Activated T-cell treated with anti-CD3 and anti-CD28 coated beads for 48 hours (primary cell): Measurements from ENCODE around the gene TOM1L2.

ENCODE experiments used
- DNase-seq: peaks from one replicate; pipeline ENCODE4 v3.0.0-alpha.2; 2020; ENCODE audit warnings: low read depth

Gene TOM1L2

DNA sequence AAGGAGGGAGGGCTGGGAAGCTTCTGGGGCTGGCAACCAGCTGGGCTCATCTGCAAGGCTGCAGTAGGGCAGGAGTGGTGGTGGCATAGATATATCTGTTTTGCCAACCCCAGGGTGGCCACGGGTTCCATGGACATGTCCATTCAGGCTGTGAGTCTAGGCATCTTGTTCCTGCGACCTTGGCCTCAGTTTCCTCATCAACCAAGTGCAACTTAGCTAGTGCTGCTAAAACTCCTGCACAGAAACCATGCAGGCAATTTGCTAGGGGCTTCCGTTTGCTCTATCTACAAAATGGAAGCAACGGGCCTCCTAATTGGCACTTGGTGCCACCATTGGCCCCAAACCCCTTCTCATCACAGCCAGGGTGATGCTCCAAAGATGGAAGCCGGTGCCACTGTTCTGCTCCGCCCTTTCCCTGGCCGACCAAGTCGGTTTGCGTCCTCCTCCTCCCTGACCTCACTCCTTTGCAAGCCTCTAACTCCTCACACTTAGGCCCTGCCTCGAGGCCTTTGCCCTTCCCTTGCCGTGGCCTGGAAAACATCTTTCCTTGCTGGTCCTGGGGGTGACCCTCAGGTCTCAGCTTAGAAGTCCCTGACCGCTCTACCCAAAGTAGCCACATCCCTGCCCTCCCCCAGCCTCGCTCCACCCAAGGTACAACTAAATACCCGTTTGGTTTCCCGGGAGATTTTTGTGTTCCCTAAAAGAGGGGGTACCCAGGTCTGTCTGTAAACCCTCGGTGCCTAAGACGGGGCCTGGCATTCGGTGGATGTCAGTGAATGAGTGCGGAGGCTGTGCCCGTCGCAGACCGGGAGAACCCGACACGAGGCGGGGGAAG, 136.6 kb downstream of the TOM1L2 start:
- DNase-seq = no peak

DNA sequence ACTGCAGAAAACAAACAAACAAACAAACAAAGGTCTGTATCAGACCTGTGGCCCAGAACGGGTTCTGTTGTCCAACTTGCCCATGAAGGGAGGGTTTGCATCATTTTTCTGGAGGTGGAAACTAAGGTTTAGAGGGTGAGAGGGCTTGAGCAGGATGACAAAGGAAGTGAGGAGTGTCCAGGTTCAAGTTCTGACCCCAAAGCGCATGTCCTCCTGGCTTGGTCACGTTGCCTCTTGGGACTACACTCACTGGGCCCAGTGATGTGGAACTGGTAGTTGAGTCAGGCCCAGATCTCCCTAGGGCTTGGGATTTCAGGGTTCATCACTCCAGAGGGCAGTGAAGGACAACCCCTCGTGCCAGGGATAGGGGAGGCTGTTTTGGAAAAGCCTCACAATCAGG, 137.2 kb downstream of the TOM1L2 start:
- no peak for DNase-seq

DNA sequence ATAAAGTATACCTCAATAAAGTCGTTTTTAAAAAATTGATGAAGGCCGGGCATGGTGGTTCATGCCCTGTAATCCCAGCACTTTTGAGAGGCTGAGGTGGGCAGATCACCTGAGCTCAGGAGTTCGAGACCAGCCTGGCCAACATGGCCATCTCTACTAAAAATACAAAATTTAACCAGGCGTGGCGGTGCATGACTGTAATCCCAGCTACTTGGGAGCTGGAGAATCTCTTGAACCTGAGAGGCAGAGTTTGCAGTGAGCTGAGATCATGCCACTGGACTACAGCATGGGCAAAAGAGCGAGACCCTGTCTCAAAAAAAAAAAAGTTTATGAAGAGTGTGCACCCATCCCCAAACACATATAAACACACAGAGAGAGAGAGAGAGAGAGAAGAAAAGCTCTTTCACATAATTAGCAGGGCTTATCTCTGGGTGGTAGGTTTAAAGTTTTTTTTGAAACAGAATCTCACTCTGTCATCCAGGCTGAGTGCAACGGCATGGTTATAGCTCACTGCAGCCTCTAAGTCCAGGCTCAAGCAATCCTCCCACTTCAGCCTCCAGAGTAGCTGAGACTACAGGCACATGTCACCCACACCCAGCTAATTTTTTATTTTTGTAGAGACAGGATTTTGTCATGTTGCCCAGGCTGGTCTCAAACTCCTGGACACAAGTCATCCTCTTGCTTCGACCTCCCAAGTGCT, 138.4 kb downstream of the TOM1L2 start:
- no peak for DNase-seq

DNA sequence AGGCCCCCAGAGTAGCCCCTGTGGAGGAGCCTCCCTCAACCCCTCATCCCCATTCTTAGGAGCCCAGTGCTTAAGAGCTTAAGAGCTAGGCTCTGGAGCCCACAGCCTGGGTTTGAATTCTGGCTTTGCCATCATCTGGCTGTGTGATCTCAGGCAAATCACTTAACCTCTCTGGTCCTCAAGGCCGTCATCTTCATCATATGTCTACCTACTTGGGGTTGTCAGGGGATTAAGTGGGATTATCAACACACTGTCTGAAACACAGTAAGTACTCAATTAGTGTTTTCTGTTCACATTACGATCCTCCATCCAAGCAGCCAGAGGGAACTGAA, 140.2 kb downstream of the TOM1L2 start:
- no peak for DNase-seq

DNA sequence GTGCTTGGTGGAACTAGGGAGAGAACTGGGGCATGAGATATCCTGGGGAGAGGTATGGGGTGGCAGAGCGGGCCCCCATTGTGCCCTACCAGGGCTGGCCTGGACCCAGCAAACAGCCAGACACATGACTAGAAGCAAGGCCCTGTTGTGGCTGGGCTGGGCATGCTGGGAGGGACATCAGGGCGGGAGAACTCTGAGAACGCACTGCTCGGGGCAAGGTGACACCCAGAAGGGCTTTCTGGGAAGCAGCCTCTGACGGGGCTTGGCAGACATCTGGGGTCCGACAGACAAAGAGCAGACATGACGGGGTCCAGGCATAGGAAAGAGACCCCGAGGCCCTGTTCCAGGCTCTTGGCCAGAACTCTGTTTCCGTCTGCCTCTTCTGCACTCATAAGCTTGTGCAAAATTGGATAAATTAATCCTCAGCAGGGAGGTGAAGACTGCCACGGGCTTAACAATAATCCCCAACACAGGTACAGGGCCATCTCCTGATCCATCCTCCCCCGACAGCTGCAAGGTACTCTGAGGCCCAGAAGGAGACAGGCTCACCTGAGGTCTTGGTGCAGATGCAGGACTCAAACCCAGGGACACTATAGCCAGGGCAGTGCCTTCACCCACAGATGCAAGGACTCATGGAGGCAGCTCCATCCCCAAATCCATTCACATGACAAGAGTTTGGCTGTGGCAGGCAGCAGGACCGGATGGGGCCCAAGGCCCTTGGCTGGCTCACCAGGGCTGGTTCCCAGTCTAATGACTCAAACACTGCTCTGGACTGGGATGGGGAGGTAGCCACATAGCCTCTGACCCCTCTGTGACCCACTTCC, 140.8 kb downstream of the TOM1L2 start:
- no peak for DNase-seq

DNA sequence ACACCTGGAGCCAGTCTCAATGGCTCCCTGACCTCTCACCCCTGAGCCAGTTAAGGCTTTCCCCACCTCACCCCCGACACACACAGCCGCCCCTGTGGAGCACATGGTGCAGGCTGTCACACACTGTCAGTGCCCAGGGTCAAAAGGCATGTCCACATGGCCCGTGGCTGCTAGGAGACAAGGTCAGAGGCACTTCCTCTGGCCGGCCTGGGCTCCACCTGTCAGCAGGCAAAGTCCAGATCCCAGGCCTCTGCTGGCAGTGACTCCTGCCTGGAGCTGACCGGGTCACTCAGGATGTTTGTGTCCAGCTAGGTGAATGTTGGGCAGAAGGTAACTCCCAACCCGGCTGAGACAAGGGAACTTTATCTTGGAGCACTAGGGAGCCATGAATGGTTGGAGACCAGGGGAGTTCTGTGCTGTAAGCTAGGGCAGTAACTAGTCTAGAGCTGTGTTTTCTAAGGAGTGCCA, 141.4 kb downstream of the TOM1L2 start:
- no peak for DNase-seq

- DNase-seq = no peak
These were observed 142.0 kb downstream of the TOM1L2 start for GRCh38 chr17:17830269-17830567.

- DNase-seq = no peak
These were observed 144.2 kb downstream of the TOM1L2 start for GRCh38 chr17:17827826-17828621.

DNA sequence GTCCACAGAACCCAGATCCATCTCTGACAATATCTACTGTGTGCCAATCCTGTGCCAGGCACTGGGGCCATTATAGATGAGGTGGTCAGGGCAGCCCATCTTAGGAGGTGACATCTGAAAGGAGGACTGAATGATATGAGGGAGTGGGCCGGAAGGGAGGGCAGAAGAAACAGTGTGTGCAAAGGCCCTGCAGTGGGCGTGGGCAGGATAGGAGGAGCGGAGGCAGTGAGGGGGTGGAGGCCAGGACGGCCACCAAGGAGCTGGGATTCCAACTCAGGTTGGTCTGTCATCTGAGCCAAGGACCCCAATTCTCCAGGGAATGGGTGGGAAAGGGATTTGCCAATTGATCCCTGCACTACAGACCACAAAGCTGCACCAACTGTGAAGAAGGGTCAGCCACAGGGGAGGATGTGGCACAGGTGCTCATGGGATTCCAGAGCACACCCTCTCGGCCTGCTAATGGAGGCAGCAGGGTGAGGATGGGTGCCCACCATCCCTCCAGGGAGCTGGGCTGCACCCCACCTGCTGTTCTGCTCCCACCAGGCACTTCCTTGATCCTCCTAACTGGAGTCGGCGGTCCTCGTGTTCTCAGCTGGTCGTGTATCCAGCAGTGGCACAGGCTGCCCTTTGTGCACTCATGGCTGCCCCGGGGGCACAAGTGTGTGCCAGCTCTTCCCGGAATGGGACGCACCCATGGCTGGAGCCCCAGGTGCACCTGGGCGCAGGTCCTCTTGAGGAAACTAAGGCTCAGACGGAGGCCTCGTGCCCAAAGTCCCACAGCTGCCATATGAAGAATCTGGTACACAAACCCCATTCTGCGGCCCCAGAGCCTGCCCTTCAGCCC, 145.0 kb downstream of the TOM1L2 start:
- DNase-seq = no peak

DNA sequence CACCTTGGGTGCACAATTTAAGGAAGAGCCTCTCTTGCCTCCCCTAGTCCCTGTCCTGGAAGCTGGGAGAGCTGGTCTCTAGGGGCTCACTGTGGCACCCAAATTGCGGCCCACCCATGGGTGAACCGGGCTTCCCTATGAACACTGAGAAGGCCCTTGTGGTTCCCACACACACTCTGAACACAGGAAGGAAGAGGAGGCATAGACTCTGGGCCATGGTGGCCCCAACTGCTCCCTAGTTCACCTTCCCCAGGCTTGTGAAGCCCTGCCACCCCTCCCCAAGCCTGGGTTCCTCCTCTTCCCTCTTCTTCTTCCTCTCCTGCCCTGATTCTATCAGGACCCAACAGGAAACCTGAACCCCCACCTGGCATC, 145.9 kb downstream of the TOM1L2 start:
- DNase-seq = no peak

DNA sequence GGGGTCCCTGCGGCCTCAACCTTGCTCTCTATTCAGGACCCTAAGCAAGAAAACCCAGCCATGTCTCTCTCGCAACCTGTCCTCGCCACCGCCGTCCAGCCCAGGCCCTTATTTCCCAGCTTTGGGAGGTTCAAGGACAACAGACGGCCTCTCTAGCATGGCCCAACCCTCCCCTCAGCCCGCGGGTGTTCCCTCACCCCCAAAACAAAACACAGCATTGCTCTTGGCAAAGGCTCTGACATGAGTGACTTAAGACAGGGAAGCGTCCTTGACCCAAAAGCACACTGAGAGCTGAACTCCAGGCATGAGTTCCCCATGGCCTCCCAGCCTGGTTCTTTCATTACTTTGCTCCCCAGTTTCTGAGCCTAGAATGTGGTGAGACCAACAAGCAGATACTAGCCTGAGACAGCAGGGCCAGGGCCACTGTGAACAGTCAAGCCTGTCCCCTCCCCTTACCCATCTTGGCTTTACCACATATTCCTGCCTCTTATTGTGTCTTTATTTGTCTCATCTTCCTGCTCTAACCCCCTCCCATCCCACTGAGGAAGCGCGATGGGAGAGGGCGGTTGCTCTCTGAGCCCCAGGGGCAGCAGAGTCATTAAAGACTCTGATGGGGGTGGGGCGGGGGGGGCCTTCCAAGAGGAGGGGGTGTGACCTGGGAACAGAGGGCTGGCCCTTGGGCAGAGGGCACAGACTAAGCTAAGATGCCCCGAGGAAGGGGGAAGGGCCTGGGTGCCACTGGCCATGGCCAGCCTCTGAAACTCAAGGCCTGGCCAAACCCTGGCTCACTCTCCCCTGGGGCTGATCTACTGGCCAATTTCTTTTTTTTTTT, 147.2 kb downstream of the TOM1L2 start:
- no peak for DNase-seq

GRCh38 chr17:17824119-17824782, 147.9 kb downstream of the TOM1L2 start:
- DNase-seq = no peak

DNA sequence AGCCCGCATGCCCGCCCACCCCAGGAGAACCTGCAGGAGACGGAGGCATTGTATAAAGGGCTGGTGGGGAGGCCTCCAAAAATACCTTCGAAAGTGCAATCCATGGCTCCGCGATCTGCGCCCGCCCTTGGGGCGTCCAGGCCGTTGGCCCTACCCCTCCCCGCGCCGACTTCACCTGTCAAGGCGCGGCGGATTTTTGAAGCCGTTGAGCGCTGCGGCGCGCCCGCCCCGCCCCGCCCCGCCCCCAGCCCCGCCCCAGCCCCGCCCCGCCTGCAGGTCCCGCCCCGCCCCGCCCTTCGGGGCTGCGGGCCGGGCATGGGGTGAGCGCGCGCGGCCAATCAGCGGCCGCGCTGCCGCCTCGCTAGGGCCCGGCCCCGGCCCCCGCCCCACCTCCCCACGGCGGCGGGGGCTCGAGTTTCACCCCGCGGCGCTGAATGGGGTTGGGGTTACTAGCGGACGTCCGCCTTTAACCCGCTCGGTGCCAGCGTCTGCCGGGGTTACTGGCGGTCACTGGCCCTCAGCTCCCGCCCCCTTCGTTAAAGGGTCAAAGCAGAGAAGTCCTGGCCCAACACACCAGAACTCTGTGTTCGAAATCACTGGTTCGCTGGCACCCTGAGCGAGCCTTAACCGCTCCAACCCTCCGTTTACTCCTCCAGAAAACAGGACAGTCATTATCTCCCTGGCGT, 148.6 kb downstream of the TOM1L2 start:
- peak; percentile 79 for DNase-seq

DNA sequence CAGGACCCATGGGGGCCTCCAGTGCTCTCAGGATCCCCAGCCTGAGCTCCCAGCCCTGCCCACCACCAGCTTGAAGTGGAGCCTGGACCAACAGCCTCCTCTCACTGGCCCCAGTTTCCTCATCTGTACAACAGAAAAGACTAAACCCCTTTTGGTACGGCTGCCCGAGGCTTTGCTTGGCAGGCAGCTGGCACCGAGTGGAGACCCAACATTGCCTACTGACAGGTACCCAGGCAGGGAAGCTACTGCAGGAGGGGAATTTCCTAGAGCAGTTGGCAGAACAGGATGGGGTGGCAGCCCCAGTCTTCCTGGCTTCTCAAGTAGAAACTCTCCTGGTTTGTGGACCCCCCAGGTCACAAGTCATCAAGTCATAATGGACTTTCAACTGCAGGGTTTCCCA, 149.6 kb downstream of the TOM1L2 start:
- DNase-seq = no peak

GRCh38 chr17:17822189-17822588, 150.0 kb downstream of the TOM1L2 start:
- no peak for DNase-seq

GRCh38 chr17:17820463-17821158, 151.6 kb downstream of the TOM1L2 start:
- no peak for DNase-seq

- DNase-seq = no peak
These were observed 152.2 kb downstream of the TOM1L2 start for GRCh38 chr17:17820046-17820445.

DNA sequence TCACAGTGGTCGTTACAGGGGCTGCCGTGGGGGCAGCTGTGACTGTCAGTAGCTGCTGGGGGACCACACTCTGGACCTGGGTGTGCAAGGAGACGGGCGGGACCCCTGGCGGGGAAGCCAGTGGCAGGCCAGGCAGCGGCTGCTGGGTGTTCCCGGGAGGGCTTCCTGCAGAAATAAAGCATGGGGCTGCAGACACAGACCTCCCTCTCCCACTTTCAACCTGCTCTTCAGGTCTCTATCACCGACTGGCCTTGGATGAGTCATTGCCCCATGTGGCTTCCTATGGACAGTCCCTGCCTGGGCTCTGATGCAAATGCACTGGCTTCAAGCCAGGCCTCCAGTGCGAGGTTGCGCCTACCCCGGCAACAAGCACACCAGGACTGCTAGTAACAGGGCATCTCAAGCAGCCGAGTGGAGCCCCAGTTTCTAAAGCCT, 152.6 kb downstream of the TOM1L2 start:
- peak; percentile 75 for DNase-seq
